Epithelial cell of proximal tubule (primary cell): ENCODE data around the gene SLC7A11. TPM values are rescaled to one million over a fixed set of nuclear protein-coding genes. Genes with fewer than 3 reads are reported as not detected.
A peak's percentile ranks its signal among the peaks of the same experiment; 100 is the strongest.

Experiments used
- DNase-seq: peaks from one replicate; pipeline ENCODE4 v3.0.0-alpha.2; 2011; ENCODE audit warnings: low read depth
- H3K4me3 ChIP-seq: 2 replicates; pipeline ENCODE4 v1.5.1; 2011; ENCODE audit warnings: low read depth, mild to moderate bottlenecking, low read length
- CTCF ChIP-seq: conservative IDR thresholded peaks from 2 replicates; pipeline ENCODE4 v1.5.1; 2012; ENCODE audit warnings: low read depth, mild to moderate bottlenecking, low read length
- total RNA-seq: library from RNA; depleted of rRNA; stranded (reverse); fragments of >200 nt; gene quantifications from 2 replicates; pipeline ENCODE4 v1.2.3, GENCODE V29; 2015

The SLC7A11 gene
- total RNA-seq, 1 donor from 2014 or later, result 3.1 TPM

- no peak for TF ChIP-seq CTCF
- DNase-seq, result no peak
- H3K4me3 ChIP-seq, result no peak overlapping the region
These were observed 51.7 kb downstream of the SLC7A11 start for GRCh38 chr4:138190452-138190858.

GRCh38 chr4:138189206-138189605 lies 52.9 kb downstream of the SLC7A11 start:
- no peak for DNase-seq
- no peak overlapping the region for H3K4me3 ChIP-seq
- TF ChIP-seq CTCF, result no peak

- no peak overlapping the region for H3K4me3 ChIP-seq
- TF ChIP-seq CTCF, result no peak
- no peak for DNase-seq
These were observed 53.6 kb downstream of the SLC7A11 start for GRCh38 chr4:138188406-138189084.

GRCh38 chr4:138185859-138186645 lies 56.1 kb downstream of the SLC7A11 start:
- DNase-seq, result no peak
- no peak for TF ChIP-seq CTCF
- H3K4me3 ChIP-seq, result no peak overlapping the region

GRCh38 chr4:138184886-138185285 lies 57.3 kb downstream of the SLC7A11 start:
- DNase-seq, result no peak
- H3K4me3 ChIP-seq, result no peak overlapping the region
- no peak for TF ChIP-seq CTCF

GRCh38 chr4:138182838-138183426 lies 59.2 kb downstream of the SLC7A11 start:
- TF ChIP-seq CTCF, result peak; percentile 70
- peak; percentile 18 for DNase-seq

GRCh38 chr4:138181287-138181686 lies 60.9 kb downstream of the SLC7A11 start:
- TF ChIP-seq CTCF, result no peak
- DNase-seq, result no peak
- H3K4me3 ChIP-seq, result no peak overlapping the region

More at GRCh38 chr4:138182838-138183426, 59.2 kb downstream of the SLC7A11 start:
- no peak overlapping the region for H3K4me3 ChIP-seq
